Measurements from ENCODE around the gene MTNR1B. TPM values are rescaled to one million over a fixed set of nuclear protein-coding genes. Genes with fewer than 3 reads are reported as not detected.

MTNR1B gene
- total RNA-seq: under 1 TPM in 1 of 2 donors, not detected in 1; 0.36 TPM

DNA sequence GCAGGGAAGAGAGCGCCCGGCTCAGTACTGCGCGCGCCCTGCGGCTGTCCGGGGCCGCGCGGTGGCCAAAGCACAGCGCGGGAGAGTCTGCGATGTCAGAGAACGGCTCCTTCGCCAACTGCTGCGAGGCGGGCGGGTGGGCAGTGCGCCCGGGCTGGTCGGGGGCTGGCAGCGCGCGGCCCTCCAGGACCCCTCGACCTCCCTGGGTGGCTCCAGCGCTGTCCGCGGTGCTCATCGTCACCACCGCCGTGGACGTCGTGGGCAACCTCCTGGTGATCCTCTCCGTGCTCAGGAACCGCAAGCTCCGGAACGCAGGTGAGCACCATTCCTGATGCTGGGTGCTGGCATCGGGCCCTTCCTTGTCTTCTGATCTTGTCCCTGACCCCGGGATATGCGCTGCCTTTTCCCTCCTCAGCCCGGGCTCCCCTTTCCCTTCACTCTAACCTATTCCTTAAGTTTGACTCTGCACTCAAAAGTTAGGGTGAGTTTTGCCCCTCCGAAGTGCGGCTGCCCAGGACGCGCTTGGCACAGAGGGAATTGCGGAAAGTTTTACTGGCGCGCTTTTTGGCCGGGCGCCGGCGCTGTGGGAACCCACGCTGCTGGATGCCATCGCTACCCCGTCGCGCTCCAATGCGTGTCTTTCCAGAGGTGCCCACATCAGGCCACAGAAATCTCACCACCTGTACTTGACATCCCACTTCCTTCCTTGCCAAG is at the start of gene MTNR1B:
Gene MTNR1B (plus strand): TSS at position 18 of the 714 bp plus-strand sequence. CDS start 75 bp downstream, at position 93.
- H3K27me3 Mint-ChIP-seq: peaks cover 5 to 20% of the 10 kb centered on the region in 2 donors
- peaks cover 8% of the 10 kb centered on the region for H3K9me3 Mint-ChIP-seq
- DNase-seq (ENCODE audit: low spot score) (no peak), ATAC-seq (no peak)
- no peaks in the 10 kb centered on the region for H3K4me1 Mint-ChIP-seq (ENCODE audit: low read depth in 2 of 2)
- H3K36me3 Mint-ChIP-seq: no peaks in the 10 kb centered on the region
- no peak within 1 kb of the TSS for H3K4me3 Mint-ChIP-seq
- no peak within 1 kb of the TSS for H3K27ac Mint-ChIP-seq

DNA sequence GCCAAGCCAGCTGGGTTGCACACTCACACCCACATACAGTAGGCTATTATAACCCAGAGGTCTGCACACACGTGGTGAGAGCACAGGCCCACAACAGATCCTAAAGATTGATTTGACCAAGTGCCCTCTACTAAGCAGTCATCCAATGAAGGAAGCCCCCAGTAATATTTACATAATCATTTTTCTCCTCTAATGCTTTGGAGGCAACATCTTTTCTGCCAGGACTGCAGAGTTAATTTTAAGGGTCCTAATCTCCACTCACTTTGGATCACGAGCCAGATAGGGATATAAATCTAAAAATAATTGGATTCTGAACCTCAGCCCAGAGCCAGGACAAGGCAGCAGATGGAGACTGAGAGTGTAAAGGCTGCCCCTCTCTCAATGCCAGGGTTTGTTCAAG is 49.1 kb upstream of the MTNR1B start:
- DNase-seq (ENCODE audit: low spot score) (no peak), ATAC-seq (no peak)
- Mint-ChIP-seq H3K27me3 (no peaks in the 10 kb centered on the region), H3K36me3 (no peaks in the 10 kb centered on the region), H3K27ac (no peak overlapping the region), H3K4me3 (no peak overlapping the region), H3K4me1 (ENCODE audit: low read depth in 2 of 2) (no peaks in the 10 kb centered on the region), H3K9me3 (peaks cover 8% of the 10 kb centered on the region)

DNA sequence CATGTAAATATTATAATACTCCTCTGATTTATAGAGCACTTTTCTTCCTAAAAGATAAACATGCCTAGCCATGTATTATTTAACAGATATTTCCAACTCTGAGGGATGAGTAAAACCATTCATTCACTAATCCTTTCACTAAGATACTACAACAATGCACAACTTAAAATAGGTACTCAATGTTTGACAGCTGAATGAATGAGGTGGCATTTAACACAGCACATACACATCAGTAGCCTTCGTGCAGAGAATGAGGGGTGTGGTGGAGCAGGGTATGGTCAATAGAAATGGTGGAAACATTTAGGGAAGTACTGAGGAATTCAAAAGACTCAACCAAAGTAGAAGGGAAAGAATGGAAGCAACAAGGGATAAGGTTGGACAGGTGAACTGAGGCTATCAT is 46.7 kb upstream of the MTNR1B start:
- no peaks in the 10 kb centered on the region for H3K27me3 Mint-ChIP-seq
- H3K27ac Mint-ChIP-seq: no peak overlapping the region
- no peaks in the 10 kb centered on the region for H3K4me1 Mint-ChIP-seq (ENCODE audit: low read depth in 2 of 2)
- H3K36me3 Mint-ChIP-seq: no peaks in the 10 kb centered on the region
- H3K4me3 Mint-ChIP-seq: no peak overlapping the region
- ATAC-seq (no peak), DNase-seq (ENCODE audit: low spot score) (no peak)
- H3K9me3 Mint-ChIP-seq: peaks cover 11% of the 10 kb centered on the region

DNA sequence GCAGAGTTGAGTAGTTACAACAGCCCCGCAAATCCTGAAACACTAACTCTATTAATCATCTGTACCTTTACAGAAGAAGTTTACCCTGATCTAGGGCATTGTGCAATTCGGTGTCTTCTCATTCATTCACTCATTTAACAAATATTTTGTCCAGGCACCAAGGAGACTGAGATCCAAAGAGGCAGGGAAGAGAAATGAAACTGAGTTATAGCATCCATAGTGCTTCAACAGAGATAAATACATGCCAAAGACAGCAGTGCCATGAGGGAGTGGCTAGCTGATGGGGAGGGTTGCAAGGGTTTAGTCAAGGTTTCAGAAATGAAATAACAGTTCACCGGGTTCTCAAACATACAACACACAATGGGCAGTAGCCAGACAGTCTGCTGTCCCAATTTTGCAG is 40.2 kb upstream of the MTNR1B start:
- Mint-ChIP-seq H3K9me3 (peaks cover 9% of the 10 kb centered on the region), H3K4me3 (no peak overlapping the region), H3K4me1 (ENCODE audit: low read depth in 2 of 2) (no peaks in the 10 kb centered on the region), H3K36me3 (no peaks in the 10 kb centered on the region), H3K27ac (no peak overlapping the region), H3K27me3 (no peaks in the 10 kb centered on the region)
- no peak for ATAC-seq
- DNase-seq (ENCODE audit: low spot score): no peak

DNA sequence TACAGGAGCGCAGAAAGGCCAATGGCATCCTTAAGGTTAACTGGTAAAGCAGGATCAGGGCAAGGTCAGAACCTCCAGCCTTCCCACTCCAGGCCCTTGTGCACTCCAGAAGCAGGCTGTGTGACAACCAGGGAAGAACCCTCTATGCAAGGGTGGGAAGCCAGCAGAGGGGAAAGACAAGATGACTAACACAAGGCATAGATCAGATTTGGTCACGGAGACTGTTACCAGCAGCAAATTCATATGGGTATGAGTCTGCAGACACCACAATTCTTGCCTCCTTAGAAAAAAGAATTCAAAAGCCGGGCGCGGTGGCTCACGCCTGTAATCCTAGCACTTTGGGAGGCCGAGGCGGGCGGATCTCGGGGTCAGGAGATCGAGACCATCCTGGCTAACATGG is 39.8 kb upstream of the MTNR1B start:
- H3K9me3 Mint-ChIP-seq: peaks cover 5% of the 10 kb centered on the region
- no peaks in the 10 kb centered on the region for H3K27me3 Mint-ChIP-seq
- no peak overlapping the region for H3K27ac Mint-ChIP-seq
- no peaks in the 10 kb centered on the region for H3K4me1 Mint-ChIP-seq (ENCODE audit: low read depth in 2 of 2)
- H3K4me3 Mint-ChIP-seq: no peak overlapping the region
- H3K36me3 Mint-ChIP-seq: no peaks in the 10 kb centered on the region
- ATAC-seq: no peak
- no peak for DNase-seq (ENCODE audit: low spot score)

DNA sequence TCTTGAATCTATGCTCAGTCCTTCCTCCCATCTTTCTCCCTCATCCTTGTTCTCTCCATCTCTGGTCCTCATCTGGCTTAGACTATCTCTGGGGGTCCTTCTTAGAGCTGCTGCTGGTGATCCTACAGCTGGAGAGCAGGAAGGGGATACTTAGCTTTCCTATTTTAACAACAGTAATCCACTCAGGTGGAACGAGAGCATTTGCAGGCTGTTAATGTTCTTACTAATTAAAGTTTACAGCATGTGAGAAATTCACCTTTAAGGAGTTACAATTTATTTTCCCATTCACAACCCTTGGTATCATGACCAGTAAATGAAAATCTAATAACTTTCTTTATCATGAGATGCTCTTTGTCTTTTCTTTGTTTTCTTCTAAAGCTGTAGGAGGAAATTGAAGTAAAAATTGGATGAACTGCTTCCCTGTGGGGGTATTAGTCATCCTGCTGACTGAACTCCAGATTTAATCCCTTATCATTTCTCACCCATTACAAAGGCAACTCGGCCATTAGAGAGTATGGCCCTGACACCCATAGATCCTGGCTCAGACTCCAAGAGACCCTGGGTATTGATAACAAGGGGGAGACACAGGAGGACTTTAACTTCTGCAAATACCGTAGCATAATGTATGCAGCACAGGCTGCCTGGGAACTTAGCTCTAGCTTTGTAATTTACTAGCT is 37.6 kb upstream of the MTNR1B start:
- H3K4me3 Mint-ChIP-seq: no peak overlapping the region
- no peak for ATAC-seq
- no peaks in the 10 kb centered on the region for H3K36me3 Mint-ChIP-seq
- no peaks in the 10 kb centered on the region for H3K4me1 Mint-ChIP-seq (ENCODE audit: low read depth in 2 of 2)
- no peak overlapping the region for H3K27ac Mint-ChIP-seq
- H3K9me3 Mint-ChIP-seq: peaks cover 2% of the 10 kb centered on the region
- no peak for DNase-seq (ENCODE audit: low spot score)
- no peaks in the 10 kb centered on the region for H3K27me3 Mint-ChIP-seq

DNA sequence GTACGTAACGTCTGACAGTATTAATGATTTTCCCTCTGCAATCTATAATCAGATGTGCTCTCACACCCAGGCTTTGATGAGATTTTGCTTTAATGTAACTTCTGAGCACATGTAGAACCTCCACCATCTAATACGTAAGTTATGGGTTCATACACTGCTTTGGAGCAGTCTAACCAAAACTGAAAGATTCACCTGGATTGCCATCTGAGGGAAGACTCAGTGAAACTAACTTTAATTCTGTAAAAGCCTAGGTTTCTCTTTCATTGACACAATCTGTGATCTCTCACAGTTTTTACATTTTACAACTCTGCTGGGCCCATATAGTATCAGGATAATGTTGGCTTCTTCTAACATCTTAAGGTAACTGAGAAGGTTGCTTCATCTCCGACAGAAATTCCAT is 30.1 kb upstream of the MTNR1B start:
- Mint-ChIP-seq H3K27ac (no peak overlapping the region), H3K36me3 (no peaks in the 10 kb centered on the region), H3K27me3 (peaks cover 0 to 3% of the 10 kb centered on the region in 2 donors), H3K4me1 (ENCODE audit: low read depth in 2 of 2) (peaks cover 0 to 4% of the 10 kb centered on the region in 2 donors), H3K4me3 (no peak overlapping the region), H3K9me3 (no peaks in the 10 kb centered on the region)
- ATAC-seq: no peak
- DNase-seq (ENCODE audit: low spot score): no peak

DNA sequence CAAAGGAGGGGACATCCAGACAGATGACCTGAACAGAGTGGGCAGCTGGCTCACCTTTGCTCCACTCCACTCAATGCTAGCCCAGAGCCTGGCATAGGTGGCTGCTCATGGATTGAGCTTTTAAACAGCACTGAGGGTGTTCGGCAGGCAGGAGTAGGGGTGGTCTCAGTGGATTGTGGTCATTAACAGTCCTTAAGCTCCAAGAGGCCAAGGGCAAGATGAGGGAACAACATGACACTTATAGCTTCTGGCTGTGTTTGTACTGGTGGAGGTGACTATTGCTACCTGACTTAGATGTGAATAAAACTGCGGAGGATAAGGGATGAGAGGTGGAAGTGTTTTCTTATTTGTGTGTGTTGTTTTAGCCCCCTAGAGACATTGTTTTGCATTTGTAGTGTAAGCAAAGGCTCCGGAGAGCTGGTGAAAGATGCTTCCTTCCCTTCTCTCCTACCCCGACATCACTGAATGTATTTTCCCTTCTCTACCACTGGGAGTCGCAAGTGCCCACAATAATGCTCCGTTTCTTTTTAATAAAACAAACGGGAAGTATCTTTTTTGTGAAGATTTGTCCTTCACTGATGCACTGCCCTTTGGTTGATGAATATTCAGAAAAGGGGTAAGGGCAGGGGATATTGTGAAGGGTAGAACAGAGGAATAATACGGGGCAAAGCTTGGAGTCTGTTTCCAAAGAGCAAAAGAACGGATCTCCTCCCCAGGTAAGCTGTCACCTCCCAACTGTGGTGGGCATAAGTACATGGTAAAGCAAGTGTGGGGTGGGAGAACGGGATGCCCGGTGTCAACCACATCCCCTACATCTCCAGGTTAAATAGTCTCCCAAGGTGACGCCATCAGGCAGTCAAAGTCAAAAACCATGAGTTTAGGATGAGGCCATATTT is 27.5 kb upstream of the MTNR1B start:
- H3K27ac Mint-ChIP-seq: no peak overlapping the region
- H3K9me3 Mint-ChIP-seq: peaks cover 7% of the 10 kb centered on the region
- H3K36me3 Mint-ChIP-seq: peaks cover under 1% of the 10 kb centered on the region
- H3K27me3 Mint-ChIP-seq: peaks cover 0 to 3% of the 10 kb centered on the region in 2 donors
- ATAC-seq (no peak), DNase-seq (ENCODE audit: low spot score) (no peak)
- H3K4me3 Mint-ChIP-seq: no peak overlapping the region
- peaks cover 0 to 4% of the 10 kb centered on the region in 2 donors for H3K4me1 Mint-ChIP-seq (ENCODE audit: low read depth in 2 of 2)

DNA sequence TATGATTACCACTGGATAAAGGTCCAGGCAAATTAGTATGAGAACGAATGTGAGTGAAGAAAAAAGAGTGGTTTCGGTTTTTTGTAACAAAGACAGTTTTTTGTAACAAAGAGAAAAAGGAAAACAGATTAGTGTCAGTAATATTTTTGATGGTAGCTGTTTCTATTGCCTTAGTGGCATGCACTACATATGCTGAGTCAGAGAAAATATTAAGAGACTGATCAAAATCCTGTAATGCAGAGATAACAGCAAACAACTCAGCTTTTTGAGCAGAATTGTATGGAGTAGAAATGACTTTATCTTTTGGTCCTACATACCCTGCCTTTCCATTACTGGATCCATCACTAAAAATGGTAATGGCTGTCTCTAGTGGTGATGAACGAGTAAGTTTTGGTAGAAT is 22.7 kb upstream of the MTNR1B start:
- DNase-seq (ENCODE audit: low spot score) (no peak), ATAC-seq (no peak)
- no peak overlapping the region for H3K4me3 Mint-ChIP-seq
- H3K27ac Mint-ChIP-seq: no peak overlapping the region
- H3K36me3 Mint-ChIP-seq: peaks cover 24% of the 10 kb centered on the region
- H3K4me1 Mint-ChIP-seq (ENCODE audit: low read depth in 2 of 2): peaks cover 0 to 3% of the 10 kb centered on the region in 2 donors
- H3K9me3 Mint-ChIP-seq: peaks cover 19% of the 10 kb centered on the region
- peaks cover 0 to 3% of the 10 kb centered on the region in 2 donors for H3K27me3 Mint-ChIP-seq

DNA sequence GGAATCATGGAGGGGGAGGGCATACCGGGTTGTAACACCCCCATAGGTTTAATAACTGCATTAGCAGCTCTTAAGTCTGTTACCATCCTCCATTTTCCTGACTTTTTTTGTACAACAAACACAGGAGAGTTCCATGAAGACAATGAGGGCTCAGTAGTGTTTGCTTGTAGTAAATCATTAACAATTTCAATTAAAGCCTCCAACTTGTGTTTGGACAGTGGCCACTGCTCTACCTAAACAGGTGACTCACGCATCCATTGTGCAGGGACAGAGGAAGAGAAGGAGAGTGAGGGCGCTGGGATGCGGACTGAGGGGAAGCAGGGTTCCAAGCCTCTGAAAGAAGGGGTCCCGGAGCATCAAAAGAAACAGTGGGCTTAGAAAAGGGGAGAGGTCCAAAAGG is 21.3 kb upstream of the MTNR1B start:
- no peaks in the 10 kb centered on the region for H3K27me3 Mint-ChIP-seq
- peaks cover 19% of the 10 kb centered on the region for H3K9me3 Mint-ChIP-seq
- H3K27ac Mint-ChIP-seq: no peak overlapping the region
- H3K36me3 Mint-ChIP-seq: peaks cover 24% of the 10 kb centered on the region
- H3K4me1 Mint-ChIP-seq (ENCODE audit: low read depth in 2 of 2): no peaks in the 10 kb centered on the region
- ATAC-seq (no peak), DNase-seq (ENCODE audit: low spot score) (no peak)
- H3K4me3 Mint-ChIP-seq: no peak overlapping the region

DNA sequence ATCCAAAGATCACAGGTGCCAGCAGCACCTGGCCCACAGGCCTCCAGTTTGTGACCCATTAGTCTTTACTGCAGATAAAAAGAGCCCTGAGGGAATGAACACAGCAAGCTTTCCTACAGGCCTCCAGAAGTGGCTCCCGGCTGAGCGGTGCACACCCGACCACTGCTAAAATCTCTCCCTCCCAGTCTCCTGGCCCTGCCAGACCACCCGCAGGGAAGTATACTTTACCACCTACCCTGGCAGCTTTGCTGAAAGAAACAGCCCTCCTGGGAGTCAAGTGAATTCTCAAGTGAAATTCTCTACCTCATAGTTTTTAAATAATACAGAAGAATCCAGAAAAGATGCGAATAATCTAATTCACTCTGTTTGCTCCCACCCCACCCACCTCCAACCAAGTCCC is 15.4 kb upstream of the MTNR1B start:
- H3K27me3 Mint-ChIP-seq: peaks cover 0 to 3% of the 10 kb centered on the region in 2 donors
- H3K4me3 Mint-ChIP-seq: no peak overlapping the region
- no peak for DNase-seq (ENCODE audit: low spot score)

DNA sequence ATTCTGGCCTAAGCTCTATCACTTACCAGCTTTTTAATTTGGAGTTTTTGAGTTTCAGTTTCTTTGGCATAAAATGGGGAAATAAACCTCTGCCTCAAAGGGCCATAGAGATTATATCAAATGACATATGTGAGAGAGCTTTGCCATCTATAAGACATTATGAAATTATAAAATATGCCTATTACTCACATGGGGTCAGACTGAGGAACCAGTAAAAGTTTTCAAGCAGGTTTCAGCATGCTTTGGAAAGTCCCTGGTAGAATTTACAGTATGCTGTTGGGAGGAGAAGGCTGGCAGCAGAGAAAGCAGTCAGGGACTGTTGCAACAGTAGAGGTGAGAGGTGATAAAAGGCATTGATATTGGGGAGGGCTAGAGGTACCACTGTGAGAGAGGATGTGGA is 13.6 kb upstream of the MTNR1B start:
- no peak overlapping the region for H3K4me3 Mint-ChIP-seq
- H3K9me3 Mint-ChIP-seq: peaks cover 10% of the 10 kb centered on the region
- no peak overlapping the region for H3K27ac Mint-ChIP-seq
- peaks cover under 1% of the 10 kb centered on the region for H3K36me3 Mint-ChIP-seq
- no peak for ATAC-seq
- no peaks in the 10 kb centered on the region for H3K4me1 Mint-ChIP-seq (ENCODE audit: low read depth in 2 of 2)
- no peak for DNase-seq (ENCODE audit: low spot score)
- peaks cover 0 to 3% of the 10 kb centered on the region in 2 donors for H3K27me3 Mint-ChIP-seq

More for the DNA sequence above, 15.4 kb upstream of the MTNR1B start:
- Mint-ChIP-seq H3K4me1 (ENCODE audit: low read depth in 2 of 2) (no peaks in the 10 kb centered on the region), H3K27ac (no peak overlapping the region), H3K9me3 (peaks cover 12% of the 10 kb centered on the region), H3K36me3 (peaks cover 8% of the 10 kb centered on the region)
- ATAC-seq: no peak

DNA sequence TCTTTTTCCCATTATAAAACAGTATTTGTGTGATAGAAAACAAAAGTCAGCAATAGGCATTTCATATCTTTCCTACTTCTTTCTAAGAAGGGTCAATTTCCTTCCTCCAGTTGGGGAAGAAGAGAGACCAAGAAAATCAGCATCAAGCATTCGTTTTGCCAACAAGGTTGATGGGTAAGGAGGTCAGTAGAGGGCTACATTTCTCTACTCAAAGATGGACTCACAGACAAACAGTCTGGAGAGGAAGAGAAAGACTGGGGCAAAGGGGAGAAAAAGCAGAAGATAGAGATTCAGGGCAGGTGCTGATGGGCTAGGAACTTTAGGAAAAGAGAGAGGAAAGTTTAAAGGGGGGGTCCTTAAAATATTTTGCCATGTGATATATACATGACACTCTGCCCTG is 8.6 kb upstream of the MTNR1B start:
- no peak overlapping the region for H3K4me3 Mint-ChIP-seq
- H3K9me3 Mint-ChIP-seq: peaks cover 7% of the 10 kb centered on the region
- no peak for ATAC-seq
- no peaks in the 10 kb centered on the region for H3K4me1 Mint-ChIP-seq (ENCODE audit: low read depth in 2 of 2)
- H3K36me3 Mint-ChIP-seq: no peaks in the 10 kb centered on the region
- no peak overlapping the region for H3K27ac Mint-ChIP-seq
- peaks cover 0 to 3% of the 10 kb centered on the region in 2 donors for H3K27me3 Mint-ChIP-seq
- no peak for DNase-seq (ENCODE audit: low spot score)

DNA sequence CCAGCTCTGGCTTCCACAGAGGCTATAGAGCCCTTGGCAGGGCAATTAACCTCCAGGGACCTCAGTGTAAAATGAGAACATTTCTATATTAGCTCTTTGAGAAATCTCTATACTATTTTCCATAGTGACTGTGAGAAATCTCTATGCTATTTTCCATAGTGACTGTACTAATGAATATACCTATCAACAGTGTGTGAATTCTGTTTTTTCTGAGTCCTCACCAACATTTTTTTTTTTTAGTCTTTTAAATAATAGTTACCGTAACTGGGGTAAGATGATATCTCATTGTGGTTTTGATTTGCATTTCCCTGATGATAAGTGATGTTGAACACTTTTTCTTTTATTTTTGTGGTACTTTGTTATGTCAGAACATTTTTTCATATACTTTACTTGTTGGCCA is 7.0 kb upstream of the MTNR1B start:
- H3K27me3 Mint-ChIP-seq: peaks cover 0 to under 1% of the 10 kb centered on the region in 2 donors
- H3K4me1 Mint-ChIP-seq (ENCODE audit: low read depth in 2 of 2): no peaks in the 10 kb centered on the region
- peaks cover 4% of the 10 kb centered on the region for H3K9me3 Mint-ChIP-seq
- no peaks in the 10 kb centered on the region for H3K36me3 Mint-ChIP-seq
- DNase-seq (ENCODE audit: low spot score) (no peak), ATAC-seq (no peak)
- no peak overlapping the region for H3K4me3 Mint-ChIP-seq
- H3K27ac Mint-ChIP-seq: no peak overlapping the region
